ENCODE measurements around the gene RBM43. TPM values are rescaled to one million over a fixed set of nuclear protein-coding genes. Genes with fewer than 3 reads are reported as not detected.
A peak's percentile ranks its signal among the peaks of the same experiment; 100 is the strongest.

Gene RBM43
- total RNA-seq, 3 donors from 2014 or later, result 4.1 to 7.5 (median 5.0) TPM

DNA sequence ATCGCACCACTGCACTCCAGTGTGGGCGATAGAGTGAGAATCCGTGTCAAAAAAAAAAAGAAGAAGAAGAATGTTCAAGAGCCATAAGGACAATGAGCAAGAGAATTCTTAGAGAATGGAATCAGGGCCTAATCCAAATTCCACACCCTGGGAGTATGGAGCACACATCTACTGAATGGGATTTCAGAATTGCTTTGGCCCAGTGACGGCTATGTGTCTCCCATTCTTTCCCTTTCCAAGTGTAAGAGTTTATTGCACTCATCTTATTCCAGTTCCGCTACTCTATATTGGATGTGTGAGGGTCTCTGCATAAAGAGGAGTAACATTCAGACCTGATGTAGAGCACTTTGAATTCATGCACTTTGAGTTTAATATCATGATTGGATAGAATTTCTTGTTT, 5.9 kb upstream of the RBM43 start:
- Histone ChIP-seq H3K4me1 (ENCODE audit: low read depth) (no peaks in the 10 kb centered on the region), H3K36me3 (ENCODE audit: low read depth) (no peaks in the 10 kb centered on the region), H3K9me3 (no peaks in the 10 kb centered on the region), H3K4me3 (no peak overlapping the region)
- DNase-seq, result no peak
- no peak for TF ChIP-seq CTCF (IDR thresholded peaks at IDR 0.05)
- ATAC-seq, result no peak
- intact Hi-C loops (cut with DNase I, micrococcal nuclease), result no loop called here

GRCh38 chr2:151265991-151266390, 4.3 kb upstream of the RBM43 start:
- no peak overlapping the region for H3K4me3 ChIP-seq
- no peaks in the 10 kb centered on the region for H3K4me1 ChIP-seq (ENCODE audit: low read depth)
- no peak for DNase-seq
- no peaks in the 10 kb centered on the region for H3K36me3 ChIP-seq (ENCODE audit: low read depth)
- intact Hi-C loops (cut with DNase I, micrococcal nuclease), result no loop called here
- TF ChIP-seq CTCF (IDR thresholded peaks at IDR 0.05), result no peak
- no peak for ATAC-seq
- no peaks in the 10 kb centered on the region for H3K9me3 ChIP-seq

DNA sequence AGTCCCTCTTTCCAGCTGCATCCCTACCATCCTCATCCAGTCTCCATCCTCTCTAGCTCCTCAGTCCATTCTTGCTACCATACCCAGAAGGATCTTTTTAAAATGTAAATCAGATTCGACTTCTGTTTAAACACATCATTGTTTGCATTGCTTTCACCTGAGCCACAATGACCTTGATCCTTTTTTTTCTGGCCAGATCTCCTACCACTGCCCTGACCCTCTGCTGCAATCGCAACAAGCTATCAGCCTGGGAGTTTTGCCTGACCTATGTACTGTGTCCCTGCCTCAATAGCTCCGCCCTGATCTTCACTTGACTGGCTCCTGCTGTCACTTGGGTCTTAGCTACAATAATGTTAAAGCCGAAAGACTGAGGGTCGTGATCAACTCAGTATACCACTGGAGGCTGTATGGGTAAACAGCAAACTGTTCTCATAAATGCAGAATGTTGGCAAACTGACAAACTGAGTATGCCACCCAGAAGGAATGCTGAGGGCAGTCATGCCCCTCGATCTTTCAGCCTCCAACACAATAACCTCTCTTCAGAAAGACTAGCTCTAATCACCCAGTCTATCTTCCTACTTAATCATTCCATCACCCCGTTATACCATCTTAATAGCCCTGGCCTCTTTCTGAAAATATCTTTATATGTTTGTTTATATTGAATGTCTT, 2.6 kb upstream of the RBM43 start:
- DNase-seq (no peak), ATAC-seq (no peak)

DNA sequence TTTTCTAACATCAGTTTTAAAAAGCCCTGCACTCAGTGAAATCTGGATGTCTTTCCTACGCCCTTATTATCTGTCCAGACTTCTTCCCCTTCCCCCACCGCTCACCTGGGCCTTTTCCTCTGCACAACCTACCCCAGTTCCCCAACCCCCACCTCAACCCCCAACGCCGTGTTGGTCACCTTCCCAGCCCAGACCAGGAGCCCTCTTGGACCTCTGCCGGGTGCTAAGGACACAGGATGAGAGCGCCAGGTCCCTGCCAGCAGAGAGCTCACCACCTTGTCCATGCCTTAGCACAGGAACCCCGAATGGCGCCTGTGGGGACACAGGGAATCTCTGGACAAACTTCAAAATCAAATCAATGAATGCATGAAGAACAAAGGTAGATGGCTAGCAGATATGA, 966 bp upstream of the RBM43 start:
- no peaks in the 10 kb centered on the region for H3K9me3 ChIP-seq
- TF ChIP-seq CTCF (IDR thresholded peaks at IDR 0.05), result no peak
- H3K36me3 ChIP-seq (ENCODE audit: low read depth), result no peaks in the 10 kb centered on the region
- intact Hi-C loops (cut with DNase I, micrococcal nuclease), result no loop called here
- DNase-seq, result no peak
- no peaks in the 10 kb centered on the region for H3K4me1 ChIP-seq (ENCODE audit: low read depth)
- H3K4me3 ChIP-seq, result no peak overlapping the region
- no peak for ATAC-seq

More for the DNA sequence above, 2.6 kb upstream of the RBM43 start:
- Histone ChIP-seq H3K9me3 (no peaks in the 10 kb centered on the region), H3K4me1 (ENCODE audit: low read depth) (no peaks in the 10 kb centered on the region), H3K36me3 (ENCODE audit: low read depth) (no peaks in the 10 kb centered on the region), H3K4me3 (no peak overlapping the region)
- TF ChIP-seq CTCF (IDR thresholded peaks at IDR 0.05), result no peak
- intact Hi-C loops (cut with DNase I, micrococcal nuclease), result no loop called here

GRCh38 chr2:151261977-151262291, 271 bp upstream of the RBM43 start:
- DNase-seq (no peak), ATAC-seq (no peak)
- TF ChIP-seq CTCF (IDR thresholded peaks at IDR 0.05), result no peak
- Histone ChIP-seq H3K9me3 (no peaks in the 10 kb centered on the region), H3K4me1 (ENCODE audit: low read depth) (no peaks in the 10 kb centered on the region), H3K4me3 (peak overlapping the region; percentile 80), H3K36me3 (ENCODE audit: low read depth) (no peaks in the 10 kb centered on the region)
- intact Hi-C loops (cut with DNase I, micrococcal nuclease), result no loop called here
